Tibial nerve (tissue), 3 donors: ENCODE results near the gene WIZ.

Experiments used
- POLR2A ChIP-seq, 2 donors: fragments of 450-650 bp; IDR thresholded peaks; one replicate each; pipeline ENCODE4 v1.6.1; 2017; ENCODE audit warnings: antibody characterized with exemption in 2 of 2, mild to moderate bottlenecking in 2 of 2, moderate library complexity in 2 of 2
- TF ChIP-seq, protein P1 (sequence below), 5 experiments: fragments of 200-600 bp in 3 of 5; fragments of 450-650 bp in 2 of 5; sonication (generic) in 3 of 5; IDR thresholded peaks; one replicate each; pipeline ENCODE4 v1.5.1; 2016 to 2019; ENCODE audit warnings: antibody characterized with exemption in 5 of 5, mild to moderate bottlenecking in 3 of 5, moderate library complexity in 2 of 5

DNA sequence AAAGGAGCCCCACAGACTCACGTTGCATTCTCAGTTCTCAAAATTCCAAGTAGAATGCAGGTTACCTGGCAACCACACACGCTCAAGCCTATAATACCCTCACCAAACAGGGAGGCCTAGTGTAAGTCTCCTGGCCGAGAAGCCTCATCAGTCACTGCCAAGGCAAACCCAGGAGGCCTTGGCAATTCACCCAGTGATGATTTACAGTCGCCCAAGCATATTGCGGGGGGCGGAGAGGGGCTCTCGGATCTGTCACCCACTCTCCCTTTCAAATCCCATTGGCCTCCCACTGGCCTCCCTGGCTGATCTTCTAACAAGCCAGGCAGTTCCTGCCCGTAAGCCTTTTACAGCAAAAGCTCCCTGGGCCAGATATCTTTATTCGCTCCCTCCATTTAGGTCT is 32.1 kb downstream of the WIZ start:
- TF ChIP-seq POLR2A (IDR thresholded peaks at IDR 0.05), result no peak
- TF ChIP-seq, protein P1, sequence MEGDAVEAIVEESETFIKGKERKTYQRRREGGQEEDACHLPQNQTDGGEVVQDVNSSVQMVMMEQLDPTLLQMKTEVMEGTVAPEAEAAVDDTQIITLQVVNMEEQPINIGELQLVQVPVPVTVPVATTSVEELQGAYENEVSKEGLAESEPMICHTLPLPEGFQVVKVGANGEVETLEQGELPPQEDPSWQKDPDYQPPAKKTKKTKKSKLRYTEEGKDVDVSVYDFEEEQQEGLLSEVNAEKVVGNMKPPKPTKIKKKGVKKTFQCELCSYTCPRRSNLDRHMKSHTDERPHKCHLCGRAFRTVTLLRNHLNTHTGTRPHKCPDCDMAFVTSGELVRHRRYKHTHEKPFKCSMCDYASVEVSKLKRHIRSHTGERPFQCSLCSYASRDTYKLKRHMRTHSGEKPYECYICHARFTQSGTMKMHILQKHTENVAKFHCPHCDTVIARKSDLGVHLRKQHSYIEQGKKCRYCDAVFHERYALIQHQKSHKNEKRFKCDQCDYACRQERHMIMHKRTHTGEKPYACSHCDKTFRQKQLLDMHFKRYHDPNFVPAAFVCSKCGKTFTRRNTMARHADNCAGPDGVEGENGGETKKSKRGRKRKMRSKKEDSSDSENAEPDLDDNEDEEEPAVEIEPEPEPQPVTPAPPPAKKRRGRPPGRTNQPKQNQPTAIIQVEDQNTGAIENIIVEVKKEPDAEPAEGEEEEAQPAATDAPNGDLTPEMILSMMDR (IDR thresholded peaks at IDR 0.05), result no peak
